ENCODE measurements around the gene GASK1A. TPM values are rescaled to one million over a fixed set of nuclear protein-coding genes. Genes with fewer than 3 reads are reported as not detected.

Gene GASK1A
- polyA plus RNA-seq, 1 experiment = 0.78 TPM

DNA sequence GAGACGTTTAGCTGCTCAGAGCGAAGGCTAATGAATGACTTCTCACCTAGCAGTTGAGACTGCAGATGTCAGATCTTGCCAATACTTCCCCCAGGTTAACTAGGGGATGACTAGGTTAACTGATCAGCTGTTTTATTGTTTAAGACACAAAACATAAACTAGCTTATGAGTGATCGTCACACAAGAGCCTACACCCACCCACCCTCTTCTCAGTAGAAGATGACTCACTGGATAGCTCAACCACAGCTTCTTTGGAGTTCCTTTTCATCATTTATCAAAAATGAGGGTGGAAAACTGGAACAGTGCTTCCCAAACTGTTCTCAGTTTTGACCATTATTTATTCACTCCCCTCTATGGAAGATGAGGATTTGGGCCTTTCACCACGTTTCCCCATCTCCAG is 25.2 kb downstream of the GASK1A start:
- H3K27me3 ChIP-seq (ENCODE audit: control insufficient read depth, insufficient read depth, low read length) = no peaks in the 10 kb centered on the region; the same call in none of the 2 replicates
- no peaks in the 10 kb centered on the region for H3K36me3 ChIP-seq (ENCODE audit: control insufficient read depth, insufficient read depth, low read length)
- DNase-seq (ENCODE audit: low read depth) = peak; percentile 14
- POLR2A ChIA-PET = no interaction called here
- H3K4me3 ChIP-seq (ENCODE audit: low read depth, low read length) = no peak overlapping the region
- TF ChIP-seq, protein P1, sequence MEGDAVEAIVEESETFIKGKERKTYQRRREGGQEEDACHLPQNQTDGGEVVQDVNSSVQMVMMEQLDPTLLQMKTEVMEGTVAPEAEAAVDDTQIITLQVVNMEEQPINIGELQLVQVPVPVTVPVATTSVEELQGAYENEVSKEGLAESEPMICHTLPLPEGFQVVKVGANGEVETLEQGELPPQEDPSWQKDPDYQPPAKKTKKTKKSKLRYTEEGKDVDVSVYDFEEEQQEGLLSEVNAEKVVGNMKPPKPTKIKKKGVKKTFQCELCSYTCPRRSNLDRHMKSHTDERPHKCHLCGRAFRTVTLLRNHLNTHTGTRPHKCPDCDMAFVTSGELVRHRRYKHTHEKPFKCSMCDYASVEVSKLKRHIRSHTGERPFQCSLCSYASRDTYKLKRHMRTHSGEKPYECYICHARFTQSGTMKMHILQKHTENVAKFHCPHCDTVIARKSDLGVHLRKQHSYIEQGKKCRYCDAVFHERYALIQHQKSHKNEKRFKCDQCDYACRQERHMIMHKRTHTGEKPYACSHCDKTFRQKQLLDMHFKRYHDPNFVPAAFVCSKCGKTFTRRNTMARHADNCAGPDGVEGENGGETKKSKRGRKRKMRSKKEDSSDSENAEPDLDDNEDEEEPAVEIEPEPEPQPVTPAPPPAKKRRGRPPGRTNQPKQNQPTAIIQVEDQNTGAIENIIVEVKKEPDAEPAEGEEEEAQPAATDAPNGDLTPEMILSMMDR (IDR thresholded peaks at IDR 0.05; ENCODE audit: insufficient read depth, low read depth, low read length) = no peak
- CTCF ChIA-PET = no interaction called here

DNA sequence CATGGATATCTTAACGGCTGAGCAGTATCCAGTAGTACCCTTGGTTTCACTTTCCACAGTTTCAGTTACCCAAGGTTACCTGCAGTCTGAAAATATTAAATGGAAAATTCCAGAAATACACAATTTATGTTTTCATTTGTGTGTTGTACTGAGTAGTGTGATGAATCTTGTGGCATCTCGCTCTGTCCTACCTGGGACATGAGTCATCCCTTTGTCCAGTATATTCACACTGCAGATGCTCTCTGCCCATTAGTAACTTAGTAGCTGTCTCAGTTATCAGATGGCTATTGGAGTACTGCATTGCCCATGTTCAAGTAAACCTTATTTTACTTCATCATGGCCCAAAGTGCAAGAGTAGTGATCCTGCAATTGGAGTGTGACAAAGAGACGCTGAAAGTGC is 26.1 kb downstream of the GASK1A start:
- TF ChIP-seq, protein P1 (IDR thresholded peaks at IDR 0.05; ENCODE audit: insufficient read depth, low read depth, low read length) = no peak
- Histone ChIP-seq H3K4me3 (ENCODE audit: low read depth, low read length) (no peak overlapping the region), H3K36me3 (ENCODE audit: control insufficient read depth, insufficient read depth, low read length) (no peaks in the 10 kb centered on the region), H3K27me3 (ENCODE audit: control insufficient read depth, insufficient read depth, low read length) (no peaks in the 10 kb centered on the region; the same call in none of the 2 replicates)
- ChIA-PET POLR2A (no interaction called here), CTCF (no interaction called here)
- DNase-seq (ENCODE audit: low read depth) = no peak

DNA sequence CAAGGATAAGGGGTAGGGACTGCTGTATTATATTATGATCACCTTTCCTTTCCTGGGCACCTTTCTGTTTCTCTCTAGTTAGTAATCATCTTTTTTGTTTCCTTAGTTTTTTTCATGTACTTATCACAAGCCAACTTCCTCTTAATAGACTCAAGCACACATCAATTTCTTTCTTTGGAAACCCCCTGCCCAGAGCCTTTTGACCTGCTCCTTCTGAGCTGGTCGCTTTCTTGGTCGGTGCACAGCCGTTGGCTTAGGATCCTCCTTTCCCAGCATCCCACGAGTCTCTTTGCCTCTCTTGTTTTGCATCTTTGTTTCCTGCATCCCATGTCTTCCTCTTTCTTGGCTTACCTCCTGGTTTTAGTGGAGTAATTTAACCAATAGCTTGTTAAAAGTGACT is 26.9 kb downstream of the GASK1A start:
- TF ChIP-seq, protein P1 (IDR thresholded peaks at IDR 0.05; ENCODE audit: insufficient read depth, low read depth, low read length) = no peak
- POLR2A ChIA-PET = no interaction called here
- no peaks in the 10 kb centered on the region for H3K36me3 ChIP-seq (ENCODE audit: control insufficient read depth, insufficient read depth, low read length)
- no peak overlapping the region for H3K4me3 ChIP-seq (ENCODE audit: low read depth, low read length)
- H3K27me3 ChIP-seq (ENCODE audit: control insufficient read depth, insufficient read depth, low read length) = no peaks in the 10 kb centered on the region; the same call in none of the 2 replicates
- DNase-seq (ENCODE audit: low read depth) = no peak
- CTCF ChIA-PET = no interaction called here

DNA sequence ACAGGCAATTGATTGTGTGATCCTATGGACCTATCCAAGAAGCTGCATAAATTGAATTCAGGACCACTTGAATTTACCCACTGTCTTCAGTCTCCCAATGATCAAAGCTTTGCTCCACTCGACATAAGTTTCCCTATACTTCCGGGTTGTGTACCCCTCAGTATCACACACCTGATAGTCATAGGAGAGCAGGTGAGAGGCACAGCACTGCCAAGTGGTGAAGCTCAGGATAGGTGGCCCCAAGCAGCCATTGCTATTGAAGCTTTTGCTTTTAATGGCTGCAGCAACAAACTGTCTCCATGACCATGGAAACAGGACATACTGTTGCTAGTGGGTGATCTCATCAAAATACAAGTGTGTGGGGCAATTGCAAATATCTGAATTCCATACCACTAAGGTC is 27.7 kb downstream of the GASK1A start:
- Histone ChIP-seq H3K27me3 (ENCODE audit: control insufficient read depth, insufficient read depth, low read length) (no peaks in the 10 kb centered on the region; the same call in none of the 2 replicates), H3K36me3 (ENCODE audit: control insufficient read depth, insufficient read depth, low read length) (no peaks in the 10 kb centered on the region), H3K4me3 (ENCODE audit: low read depth, low read length) (no peak overlapping the region)
- ChIA-PET CTCF (no interaction called here), POLR2A (no interaction called here)
- no peak for DNase-seq (ENCODE audit: low read depth)
- TF ChIP-seq, protein P1 (IDR thresholded peaks at IDR 0.05; ENCODE audit: insufficient read depth, low read depth, low read length) = no peak

DNA sequence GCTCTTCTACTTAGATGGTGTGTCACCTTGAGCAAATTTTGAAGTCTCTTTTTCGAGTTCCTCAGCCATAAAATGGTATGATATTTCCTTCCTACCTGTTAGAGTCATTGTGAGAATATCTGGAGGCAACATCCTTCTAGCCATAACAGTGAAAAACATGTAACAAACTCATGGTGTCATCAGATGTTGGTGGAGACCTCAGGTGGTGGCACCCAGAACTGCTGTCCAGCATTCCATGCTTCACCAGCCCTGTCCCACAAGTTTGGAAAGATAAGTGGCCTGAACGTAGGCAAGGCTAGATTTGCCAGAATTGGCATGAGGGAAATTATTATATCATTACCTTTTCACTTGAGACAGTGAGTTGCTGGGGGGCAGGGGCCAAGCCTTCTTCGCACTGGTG is 30.4 kb downstream of the GASK1A start:
- ChIA-PET CTCF (no interaction called here), POLR2A (no interaction called here)
- DNase-seq (ENCODE audit: low read depth) = no peak
- Histone ChIP-seq H3K4me3 (ENCODE audit: low read depth, low read length) (no peak overlapping the region), H3K27me3 (ENCODE audit: control insufficient read depth, insufficient read depth, low read length) (no peaks in the 10 kb centered on the region; the same call in none of the 2 replicates), H3K36me3 (ENCODE audit: control insufficient read depth, insufficient read depth, low read length) (no peaks in the 10 kb centered on the region)
- TF ChIP-seq, protein P1 (IDR thresholded peaks at IDR 0.05; ENCODE audit: insufficient read depth, low read depth, low read length) = no peak
